Measurements from ENCODE around the gene PHF19.

PHF19 gene

GRCh38 chr9:120872791-120873502, 4.0 kb downstream of the PHF19 start:
- DNase-seq = no peak

DNA sequence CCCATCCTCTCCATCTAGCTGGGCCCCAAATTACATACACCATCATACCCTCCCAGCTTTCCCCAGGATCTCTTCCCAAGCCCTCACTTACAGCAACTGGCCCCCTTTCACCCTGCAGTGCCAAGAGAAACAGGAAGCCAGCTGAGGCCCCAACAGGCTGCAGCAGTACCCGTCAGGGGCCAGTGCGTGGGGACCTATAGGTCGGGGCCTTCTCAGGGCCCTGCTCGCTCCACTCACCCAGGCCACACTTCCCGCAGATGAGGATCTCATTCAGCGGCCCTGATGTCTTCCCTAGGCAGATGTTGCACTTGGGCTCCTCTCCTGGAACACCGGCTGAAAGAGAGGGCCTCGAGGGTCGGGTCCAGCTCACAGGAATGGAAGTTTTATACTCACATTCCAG, 6.8 kb downstream of the PHF19 start:
- no peak for DNase-seq

DNA sequence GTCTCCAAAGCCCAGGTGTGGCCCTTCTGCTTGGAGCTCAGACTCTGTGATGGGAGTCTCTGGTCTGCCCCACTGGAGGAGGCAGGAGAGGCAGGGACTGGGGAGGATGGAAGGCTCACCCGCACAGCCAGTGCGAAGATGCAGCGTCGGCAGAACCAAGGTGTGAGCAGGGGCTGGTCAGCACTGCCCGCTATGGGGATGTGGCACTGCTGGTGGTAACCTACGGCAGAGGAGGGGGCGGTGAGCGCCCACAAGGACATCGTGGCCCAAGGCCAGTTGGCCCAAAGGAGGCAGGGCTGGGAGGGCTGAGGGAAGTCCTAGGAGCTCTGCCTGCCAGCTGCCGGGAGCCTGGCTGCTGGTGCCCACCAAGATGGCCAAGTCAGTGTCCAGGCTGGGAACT, 7.3 kb downstream of the PHF19 start:
- peak; percentile 62 for DNase-seq

- DNase-seq = no peak
Measured at GRCh38 chr9:120869360-120869687, 7.7 kb downstream of the PHF19 start.

GRCh38 chr9:120868676-120869359, 8.2 kb downstream of the PHF19 start:
- peak; percentile 98 for DNase-seq

DNA sequence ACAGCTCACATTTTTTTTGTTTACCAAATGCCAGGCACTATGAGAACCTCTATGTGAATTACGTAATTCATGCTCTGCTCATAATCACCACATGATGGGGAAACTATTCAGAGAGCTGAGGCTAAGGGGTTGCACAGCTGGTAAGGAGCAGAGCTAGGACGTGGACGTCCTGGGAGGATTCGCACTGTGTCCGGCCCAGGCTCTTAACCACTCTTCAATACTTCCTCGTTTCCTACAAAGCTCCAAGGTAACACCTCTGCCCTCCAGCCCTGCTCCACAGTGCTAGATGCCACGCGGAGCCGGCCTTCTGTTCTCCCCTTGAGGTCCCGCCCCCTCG, 8.7 kb downstream of the PHF19 start:
- DNase-seq = no peak

DNA sequence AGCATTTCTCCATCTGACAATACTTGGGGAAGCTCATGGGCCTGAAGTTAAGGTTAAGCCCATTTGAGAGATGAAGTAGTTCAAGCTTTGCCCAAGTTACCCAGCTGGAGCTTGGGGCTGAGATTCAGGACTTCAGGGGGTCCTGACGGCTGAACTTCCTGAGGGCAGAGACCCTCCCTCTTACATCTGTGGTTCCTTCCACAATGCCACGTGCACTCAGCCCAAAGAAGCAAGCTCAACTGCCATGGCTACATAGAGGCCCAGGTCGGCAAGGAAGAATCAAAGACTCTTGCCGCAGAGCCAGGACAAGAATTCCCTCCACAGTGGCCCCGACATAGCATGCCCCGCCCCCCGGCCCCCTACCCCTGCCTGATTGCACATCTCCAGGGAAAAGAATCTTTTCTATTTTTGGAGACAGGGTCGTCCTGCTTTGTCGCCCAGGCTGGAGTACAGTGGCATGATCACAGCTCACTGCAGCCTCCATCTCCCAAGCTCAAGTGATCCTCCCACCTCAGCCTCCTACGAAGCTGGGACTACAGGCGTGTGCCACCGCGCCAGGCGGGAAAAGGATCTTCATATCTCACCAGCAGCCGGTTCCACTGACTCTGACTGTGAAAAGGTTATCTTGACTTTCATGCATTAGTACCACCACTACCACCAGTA, 9.2 kb downstream of the PHF19 start:
- DNase-seq = peak; percentile 62

GRCh38 chr9:120866651-120867050, 10.3 kb downstream of the PHF19 start:
- peak; percentile 36 for DNase-seq

GRCh38 chr9:120865809-120866208, 11.2 kb downstream of the PHF19 start:
- DNase-seq = no peak

DNA sequence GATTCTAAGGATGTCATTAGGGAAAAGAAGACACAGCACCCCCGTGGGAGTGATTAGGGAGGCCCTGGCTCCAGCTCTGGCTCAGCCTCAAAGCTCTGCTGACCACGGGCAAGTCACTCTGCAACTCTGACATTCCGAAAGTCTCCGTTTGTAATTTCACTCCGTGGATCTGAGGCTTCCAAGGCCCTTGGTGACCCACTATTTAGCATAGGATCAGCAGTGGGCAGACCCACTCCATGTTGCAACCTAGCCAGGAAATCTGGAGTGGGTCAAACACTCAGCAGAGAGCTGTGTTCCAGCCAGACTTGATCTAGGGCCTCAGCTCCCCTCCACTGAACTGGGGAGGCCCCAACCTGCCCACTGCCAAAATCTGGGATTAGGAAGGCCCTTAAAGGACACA, 11.8 kb downstream of the PHF19 start:
- DNase-seq = no peak

DNA sequence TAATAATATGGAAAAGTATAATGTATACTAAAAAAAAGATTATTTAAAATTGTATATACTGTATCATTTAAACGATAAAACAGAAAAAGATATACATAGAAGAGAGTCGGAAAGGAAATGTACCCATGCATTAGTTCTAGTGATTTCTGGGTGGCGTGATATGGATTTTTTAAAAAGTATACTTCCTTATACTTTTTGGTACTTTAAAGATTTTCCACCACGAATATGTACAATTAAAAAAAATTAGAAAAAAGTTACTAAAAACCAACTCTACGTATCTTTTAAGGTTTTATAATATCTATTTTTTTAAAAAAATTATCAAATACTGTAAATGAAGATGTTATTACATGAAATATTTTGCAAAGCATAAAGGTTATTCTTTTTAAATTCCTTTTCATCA, 12.3 kb downstream of the PHF19 start:
- no peak for DNase-seq

- peak; percentile 36 for DNase-seq
Measured at GRCh38 chr9:120863833-120864232, 13.2 kb downstream of the PHF19 start.

GRCh38 chr9:120862452-120862851, 14.5 kb downstream of the PHF19 start:
- peak; percentile 50 for DNase-seq

DNA sequence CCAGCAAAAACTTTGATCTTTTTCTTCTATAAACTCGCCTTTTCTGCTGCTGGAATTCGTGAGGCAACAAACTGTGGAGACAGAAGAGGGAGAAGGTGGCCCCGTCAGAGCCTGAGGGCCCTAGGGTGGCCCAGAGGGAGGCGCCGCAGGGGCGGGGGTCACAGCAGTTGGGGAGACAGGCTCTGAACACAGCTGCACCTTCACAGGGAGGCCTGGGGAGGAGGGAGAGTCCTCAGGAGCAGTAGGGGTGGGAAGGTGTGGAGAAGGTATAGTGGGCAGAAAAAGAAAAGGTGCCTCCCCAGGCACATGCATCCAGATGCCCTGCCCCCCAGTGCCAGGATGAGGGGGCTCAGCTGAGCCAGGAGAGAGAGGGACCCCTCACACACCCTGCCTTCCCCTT, 15.1 kb downstream of the PHF19 start:
- DNase-seq = peak; percentile 22

DNA sequence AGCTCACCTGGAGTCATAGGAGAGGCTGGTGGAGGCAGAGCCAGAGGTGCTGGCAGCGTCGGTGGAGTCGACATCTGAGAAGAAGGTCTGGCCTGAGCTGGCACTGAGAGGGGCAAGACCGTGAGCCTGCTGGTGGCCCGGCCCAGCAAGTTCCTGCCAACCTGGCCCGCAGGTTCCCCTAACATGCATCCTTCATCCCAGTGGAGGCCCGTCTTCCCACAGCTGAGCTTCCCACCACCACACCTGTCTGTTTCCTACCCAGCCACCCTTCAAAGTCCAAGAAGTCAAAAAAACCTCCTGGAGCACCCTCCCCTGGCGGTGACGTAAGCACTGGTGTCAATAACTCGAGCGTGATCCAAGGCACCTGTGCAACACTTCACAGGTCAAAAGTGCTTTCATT, 16.9 kb downstream of the PHF19 start:
- no peak for DNase-seq

DNA sequence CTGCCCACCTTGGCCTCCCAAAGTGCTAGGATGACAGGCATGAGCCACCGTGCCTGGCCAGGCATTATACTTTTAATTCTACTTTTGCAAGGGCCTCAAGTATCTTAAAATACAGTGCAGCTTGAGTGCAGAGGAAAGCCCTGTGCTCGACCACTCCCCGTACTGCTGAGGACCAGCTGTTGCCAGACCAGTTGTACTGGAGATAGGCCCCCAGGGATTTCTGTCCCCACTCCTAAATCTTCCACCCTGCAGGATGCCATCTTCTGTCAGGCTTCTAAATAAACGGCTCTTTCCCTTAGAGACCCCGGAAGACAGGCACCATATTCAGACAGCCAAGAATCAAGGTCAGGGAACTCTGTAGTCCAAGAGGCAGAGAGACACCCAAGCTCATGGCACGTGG, 17.6 kb downstream of the PHF19 start:
- DNase-seq = no peak

DNA sequence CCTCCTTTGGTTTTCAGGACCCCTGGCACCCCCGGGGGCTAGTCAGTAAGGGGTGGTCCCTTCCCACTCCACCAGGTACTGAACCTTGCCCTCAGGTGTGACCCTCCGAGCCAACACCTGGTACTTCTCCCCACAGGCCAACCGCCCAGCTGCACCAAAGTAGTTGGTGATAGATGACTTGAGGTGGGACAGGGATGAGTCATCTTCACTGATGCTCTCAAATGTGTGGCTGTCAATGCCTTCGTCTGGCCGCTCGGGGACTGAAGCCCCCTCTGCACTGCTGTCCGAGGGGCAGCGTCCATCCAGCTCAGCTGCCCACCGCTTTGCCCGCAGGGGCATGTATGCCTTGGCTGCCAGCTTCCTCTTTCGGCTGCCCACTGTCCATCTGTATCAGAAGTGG, 19.1 kb downstream of the PHF19 start:
- no peak for DNase-seq

DNA sequence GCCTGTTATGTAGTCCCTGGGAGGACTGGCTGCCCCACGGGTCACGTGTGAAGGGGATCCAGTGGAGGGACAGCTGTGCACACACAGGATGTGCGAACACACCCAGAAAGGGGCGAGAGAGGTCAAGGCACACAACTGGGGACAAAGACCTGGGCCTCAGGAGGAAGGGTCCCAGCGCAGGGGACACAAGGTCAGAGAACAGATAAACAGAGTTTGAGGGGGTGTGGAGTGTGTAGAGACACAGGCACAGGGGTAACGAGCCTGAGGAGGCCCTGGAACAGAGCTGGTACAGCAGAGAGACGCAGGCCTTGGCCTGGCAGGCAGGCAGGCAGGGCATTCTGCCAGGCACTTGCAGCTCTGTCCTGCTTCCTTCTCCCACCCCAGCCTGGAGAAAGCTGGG, 19.5 kb downstream of the PHF19 start:
- no peak for DNase-seq

DNA sequence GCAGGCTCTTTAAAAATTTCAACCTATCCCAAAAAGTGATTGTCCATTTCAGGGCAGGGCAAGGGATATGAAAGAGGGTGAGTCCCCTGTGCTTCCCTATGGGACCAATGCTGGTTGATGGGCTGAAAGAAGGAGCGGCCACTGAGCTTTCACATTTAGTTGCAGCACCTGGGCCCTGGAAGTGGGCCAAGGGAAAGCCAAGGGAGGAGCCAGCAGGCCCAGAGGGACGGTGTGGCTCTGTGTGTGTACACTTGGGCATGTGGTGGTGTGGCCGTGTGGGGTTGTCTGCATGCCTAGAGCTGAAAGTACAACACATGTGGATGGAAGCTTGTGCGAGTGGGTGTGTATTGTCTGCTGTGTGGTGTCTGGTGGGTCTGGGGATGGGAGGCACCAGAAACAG, 20.3 kb downstream of the PHF19 start:
- no peak for DNase-seq

- DNase-seq = no peak
Measured at GRCh38 chr9:120855827-120856670, 20.9 kb downstream of the PHF19 start.

- no peak for DNase-seq
Measured at GRCh38 chr9:120854596-120855327, 22.2 kb downstream of the PHF19 start.

GRCh38 chr9:120853198-120853597, 23.8 kb downstream of the PHF19 start:
- DNase-seq = no peak

Measured in activated effector memory CD4-positive, alpha-beta T cell treated with anti-CD3 and anti-CD28 coated beads, Interleukin-2, amount 50 U/mL, for 16 hours (primary cell).